ENCODE measurements around the gene GATAD2B.

- TF ChIP-seq CTCF (IDR thresholded peaks at IDR 0.05) (no peak), POLR2A (IDR thresholded peaks at IDR 0.05) (peak; percentile 60), EP300 (IDR thresholded peaks at IDR 0.05) (peak; percentile 29)
These were observed 40.5 kb upstream of the GATAD2B start, which contains the start of gene SLC39A1 for GRCh38 chr1:153963030-153963849.

Measured in ovary (tissue), 3 donors.